Panc1 (cell line): ENCODE data around the gene TAS2R20. TPM values are rescaled to one million over a fixed set of nuclear protein-coding genes. Genes with fewer than 3 reads are reported as not detected.

Experiments
- ATAC-seq: fragments of 200-7000 bp; cut with Tn5 transposase; 2 replicates; pipeline ENCODE4 v1.9.1; 2020; ENCODE audit warnings: mild to moderate bottlenecking, moderate library complexity
- BruUV-seq: library from RNA; stranded (reverse); fragments of 400-500 nt; replicated peaks from 2 replicates; lab custom pipeline; 2021; lab: Mats Ljungman, UMichigan
- CTCF ChIA-PET: fragments of 300-600 bp; sonication (Branson Sonifier 250); formaldehyde crosslinking; loops from one replicate; lab custom pipeline; 2022; ENCODE audit warnings: antibody characterized with exemption; lab: Charles Lee
- POLR2A ChIA-PET: fragments of 300-600 bp; sonication (Branson Sonifier 250); formaldehyde crosslinking; loops from one replicate; lab custom pipeline; 2022; ENCODE audit warnings: antibody characterized with exemption; lab: Charles Lee
- DNase-seq: peaks from one replicate; pipeline ENCODE4 v3.0.0-alpha.2; 2010; ENCODE audit warnings: low read depth, low spot score
- H3K27ac ChIP-seq: 2 replicates; pipeline ENCODE4 v1.5.1; 2011; ENCODE audit warnings: mild to moderate bottlenecking, low read length, inconsistent platforms
- H3K27me3 ChIP-seq: fragments of 200-500 bp; sonication (Bioruptor generic); 2 replicates; pipeline ENCODE4 v1.6.0; 2014; ENCODE audit warnings: low read length, inconsistent platforms; ENCODE audit not compliant: control insufficient read depth, insufficient read depth
- H3K36me3 ChIP-seq: fragments of 200-500 bp; sonication (Bioruptor generic); 2 replicates; pipeline ENCODE4 v1.5.1; 2014; ENCODE audit warnings: inconsistent platforms, mild to moderate bottlenecking, low read length, moderate library complexity; ENCODE audit not compliant: control insufficient read depth, insufficient read depth
- H3K4me1 ChIP-seq: 2 replicates; pipeline ENCODE4 v1.5.1; 2011; ENCODE audit warnings: inconsistent platforms, mild to moderate bottlenecking, low read length, moderate library complexity; ENCODE audit not compliant: control insufficient read depth, insufficient read depth
- H3K4me3 ChIP-seq, 2 experiments: 2 replicates each; pipeline ENCODE4 v1.5.1; 2011 to 2012; ENCODE audit warnings: low read depth in 2 of 2, low read length in 2 of 2, mild to moderate bottlenecking in 2 of 2, inconsistent platforms in 1 of 2, moderate library complexity in 1 of 2
- H3K9me3 ChIP-seq: fragments of 200-500 bp; sonication (Bioruptor generic); 2 replicates; pipeline ENCODE4 v1.5.1; 2014; ENCODE audit warnings: low read depth, mild to moderate bottlenecking, inconsistent platforms, low read length, moderate library complexity; ENCODE audit not compliant: control insufficient read depth, insufficient read depth
- POLR2AphosphoS5 ChIP-seq: IDR thresholded peaks from 2 replicates; pipeline ENCODE4 v1.6.1; 2012; ENCODE audit warnings: mild to moderate bottlenecking, low read depth, low read length, moderate library complexity
- SIN3A ChIP-seq: IDR thresholded peaks from 2 replicates; pipeline ENCODE4 v1.6.1; 2012; ENCODE audit warnings: low read depth, mild to moderate bottlenecking, low read length, moderate library complexity, borderline replicate concordance; ENCODE audit not compliant: insufficient read depth
- TCF7L2 ChIP-seq: IDR thresholded peaks from 2 replicates; pipeline ENCODE4 v1.6.1; 2011; ENCODE audit warnings: mild to moderate bottlenecking, low read depth, low read length, inconsistent platforms
- in situ Hi-C: cut with HindIII; loops from 2 replicates; pipeline ENCODE4 v1.10.0; 2016; ENCODE audit warnings: low sequenced_read_pairs, low pct_unique_long_range_greater_than_20kb
- intact Hi-C: fragments of 100-400 bp; cut with micrococcal nuclease; formaldehyde crosslinking; loops from one replicate; pipeline ENCODE4 v1.10.0; 2022; ENCODE audit not compliant: unreplicated experiment
- total RNA-seq: library from RNA; stranded (reverse); gene quantifications from one replicate; pipeline ENCODE4 v1.2.1, GENCODE V29; 2021; ENCODE audit not compliant: unreplicated experiment
- TF ChIP-seq, protein P1 (sequence below): fragments of 450-650 bp; IDR thresholded peaks from 2 replicates; pipeline ENCODE4 v1.5.1; 2017; ENCODE audit warnings: mild to moderate bottlenecking
- TF ChIP-seq, protein P2 (sequence below), 2 experiments: IDR thresholded peaks; 2 replicates each; pipeline ENCODE4 v1.6.1; 2011 to 2012; ENCODE audit warnings: low read depth in 2 of 2, control low read depth in 1 of 2, low read length in 1 of 2, mild to moderate bottlenecking in 1 of 2, moderate library complexity in 1 of 2; ENCODE audit not compliant: insufficient read depth in 1 of 2

Gene TAS2R20
- total RNA-seq, 1 experiment from 2014 or later: 0.95 TPM

DNA sequence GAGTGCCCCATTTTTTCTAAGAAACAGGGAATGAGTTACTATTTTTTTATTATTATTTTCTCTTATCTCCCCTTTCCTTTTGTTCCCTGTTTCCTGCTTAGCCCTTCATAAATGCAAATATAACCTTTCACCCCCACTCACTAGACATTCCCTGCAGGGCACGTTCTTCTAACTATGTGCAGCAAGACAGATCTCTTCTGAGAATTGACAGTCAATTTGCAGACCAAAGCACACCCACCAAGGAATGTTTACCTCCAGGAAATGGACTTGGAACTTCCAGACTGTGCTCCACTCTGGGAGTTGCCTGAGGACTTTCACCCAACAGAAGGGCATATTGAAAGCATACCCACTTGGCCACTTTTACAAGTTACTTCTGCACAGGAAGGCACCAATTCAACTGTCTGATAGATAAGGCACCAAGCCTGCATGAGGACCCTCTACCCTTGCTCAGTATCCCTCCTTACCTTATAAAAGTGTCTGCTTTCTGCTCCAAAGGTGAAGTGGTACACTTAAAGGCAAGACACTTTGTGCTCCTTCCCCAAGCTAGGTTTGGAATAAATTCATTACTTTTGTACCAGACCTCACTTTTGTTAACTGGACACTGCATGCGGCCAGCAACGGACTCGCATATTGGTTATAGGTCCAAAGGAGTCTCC, 17.8 kb upstream of the TAS2R20 start:
- ChIA-PET CTCF (no interaction called here), POLR2A (no interaction called here)
- Histone ChIP-seq H3K4me3 (no peak overlapping the region), H3K27me3 (no peaks in the 10 kb centered on the region), H3K4me1 (no peaks in the 10 kb centered on the region), H3K9me3 (no peaks in the 10 kb centered on the region), H3K36me3 (no peaks in the 10 kb centered on the region), H3K27ac (no peak overlapping the region)
- BruUV-seq: no TSS peak
- intact Hi-C loops (no loop called here), in situ Hi-C loops (no loop called here)
- ATAC-seq (no peak), DNase-seq (no peak)
- TF ChIP-seq, protein P1, sequence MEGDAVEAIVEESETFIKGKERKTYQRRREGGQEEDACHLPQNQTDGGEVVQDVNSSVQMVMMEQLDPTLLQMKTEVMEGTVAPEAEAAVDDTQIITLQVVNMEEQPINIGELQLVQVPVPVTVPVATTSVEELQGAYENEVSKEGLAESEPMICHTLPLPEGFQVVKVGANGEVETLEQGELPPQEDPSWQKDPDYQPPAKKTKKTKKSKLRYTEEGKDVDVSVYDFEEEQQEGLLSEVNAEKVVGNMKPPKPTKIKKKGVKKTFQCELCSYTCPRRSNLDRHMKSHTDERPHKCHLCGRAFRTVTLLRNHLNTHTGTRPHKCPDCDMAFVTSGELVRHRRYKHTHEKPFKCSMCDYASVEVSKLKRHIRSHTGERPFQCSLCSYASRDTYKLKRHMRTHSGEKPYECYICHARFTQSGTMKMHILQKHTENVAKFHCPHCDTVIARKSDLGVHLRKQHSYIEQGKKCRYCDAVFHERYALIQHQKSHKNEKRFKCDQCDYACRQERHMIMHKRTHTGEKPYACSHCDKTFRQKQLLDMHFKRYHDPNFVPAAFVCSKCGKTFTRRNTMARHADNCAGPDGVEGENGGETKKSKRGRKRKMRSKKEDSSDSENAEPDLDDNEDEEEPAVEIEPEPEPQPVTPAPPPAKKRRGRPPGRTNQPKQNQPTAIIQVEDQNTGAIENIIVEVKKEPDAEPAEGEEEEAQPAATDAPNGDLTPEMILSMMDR: no peak
- TF ChIP-seq, protein P2, sequence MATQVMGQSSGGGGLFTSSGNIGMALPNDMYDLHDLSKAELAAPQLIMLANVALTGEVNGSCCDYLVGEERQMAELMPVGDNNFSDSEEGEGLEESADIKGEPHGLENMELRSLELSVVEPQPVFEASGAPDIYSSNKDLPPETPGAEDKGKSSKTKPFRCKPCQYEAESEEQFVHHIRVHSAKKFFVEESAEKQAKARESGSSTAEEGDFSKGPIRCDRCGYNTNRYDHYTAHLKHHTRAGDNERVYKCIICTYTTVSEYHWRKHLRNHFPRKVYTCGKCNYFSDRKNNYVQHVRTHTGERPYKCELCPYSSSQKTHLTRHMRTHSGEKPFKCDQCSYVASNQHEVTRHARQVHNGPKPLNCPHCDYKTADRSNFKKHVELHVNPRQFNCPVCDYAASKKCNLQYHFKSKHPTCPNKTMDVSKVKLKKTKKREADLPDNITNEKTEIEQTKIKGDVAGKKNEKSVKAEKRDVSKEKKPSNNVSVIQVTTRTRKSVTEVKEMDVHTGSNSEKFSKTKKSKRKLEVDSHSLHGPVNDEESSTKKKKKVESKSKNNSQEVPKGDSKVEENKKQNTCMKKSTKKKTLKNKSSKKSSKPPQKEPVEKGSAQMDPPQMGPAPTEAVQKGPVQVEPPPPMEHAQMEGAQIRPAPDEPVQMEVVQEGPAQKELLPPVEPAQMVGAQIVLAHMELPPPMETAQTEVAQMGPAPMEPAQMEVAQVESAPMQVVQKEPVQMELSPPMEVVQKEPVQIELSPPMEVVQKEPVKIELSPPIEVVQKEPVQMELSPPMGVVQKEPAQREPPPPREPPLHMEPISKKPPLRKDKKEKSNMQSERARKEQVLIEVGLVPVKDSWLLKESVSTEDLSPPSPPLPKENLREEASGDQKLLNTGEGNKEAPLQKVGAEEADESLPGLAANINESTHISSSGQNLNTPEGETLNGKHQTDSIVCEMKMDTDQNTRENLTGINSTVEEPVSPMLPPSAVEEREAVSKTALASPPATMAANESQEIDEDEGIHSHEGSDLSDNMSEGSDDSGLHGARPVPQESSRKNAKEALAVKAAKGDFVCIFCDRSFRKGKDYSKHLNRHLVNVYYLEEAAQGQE (IDR thresholded peaks at IDR 0.05; ENCODE audit: insufficient read depth in 1 of 2, low read depth in 2 of 2, low read length in 1 of 2): no peak

- no peaks in the 10 kb centered on the region for H3K27me3 ChIP-seq
- TF ChIP-seq POLR2AphosphoS5 (no peak), TCF7L2 (no peak), SIN3A (no peak)
- TF ChIP-seq, protein P1: no peak
- TF ChIP-seq, protein P2 (IDR thresholded peaks at IDR 0.05; ENCODE audit: insufficient read depth in 1 of 2, low read depth in 2 of 2, low read length in 1 of 2): no peak
- no peaks in the 10 kb centered on the region for H3K36me3 ChIP-seq
- no TSS peak for BruUV-seq
- ATAC-seq: no peak
- CTCF ChIA-PET: no interaction called here
- in situ Hi-C loops: no loop called here
- POLR2A ChIA-PET: no interaction called here
- no peak overlapping the region for H3K27ac ChIP-seq
- no peaks in the 10 kb centered on the region for H3K4me1 ChIP-seq
- intact Hi-C loops: no loop called here
- no peak overlapping the region for H3K4me3 ChIP-seq
- no peaks in the 10 kb centered on the region for H3K9me3 ChIP-seq
- DNase-seq: no peak
Measured at GRCh38 chr12:11014234-11014633, 16.1 kb upstream of the TAS2R20 start.
